ENCODE results near the gene AAK1.
"Not testable (repeated sequence)": the region's sequence is repeated elsewhere in the genome, so short reads cannot be mapped to it uniquely, and the experiment has no call there.

AAK1 gene

GRCh38 chr2:69608109-69608508, 35.4 kb downstream of the AAK1 start:
- H3K4me2 ChIP-seq, result peak overlapping the region in 7 of 11 experiments; percentile 10 to 53 (median 26); a peak in 9 of 22 replicates
- H4K20me1 ChIP-seq, result peaks cover 5 to 89% (median 14%) of the 10 kb centered on the region in 11 experiments; a peak in 17 of 22 replicates
- H3K27ac ChIP-seq, result no peak overlapping the region
- no peak for TF ChIP-seq Cebpa-rat (IDR thresholded peaks at IDR 0.05)
- peaks cover 17 to 48% (median 25%) of the 10 kb centered on the region in 10 experiments; a peak in 19 of 20 replicates for H3K4me1 ChIP-seq
- H3K27me3 ChIP-seq, result no peaks in the 10 kb centered on the region
- no peak overlapping the region for H3K4me3 ChIP-seq
- peaks cover 21 to 81% (median 65%) of the 10 kb centered on the region in 11 experiments for H3K36me3 ChIP-seq
- peaks cover 17 to 65% (median 57%) of the 10 kb centered on the region in 11 experiments for H3K9me3 ChIP-seq (replicated peaks in 1 of 11)
- H3K9ac ChIP-seq, result peak overlapping the region in 1 of 11 experiments; percentile 35; a peak in 1 of 22 replicates

DNA sequence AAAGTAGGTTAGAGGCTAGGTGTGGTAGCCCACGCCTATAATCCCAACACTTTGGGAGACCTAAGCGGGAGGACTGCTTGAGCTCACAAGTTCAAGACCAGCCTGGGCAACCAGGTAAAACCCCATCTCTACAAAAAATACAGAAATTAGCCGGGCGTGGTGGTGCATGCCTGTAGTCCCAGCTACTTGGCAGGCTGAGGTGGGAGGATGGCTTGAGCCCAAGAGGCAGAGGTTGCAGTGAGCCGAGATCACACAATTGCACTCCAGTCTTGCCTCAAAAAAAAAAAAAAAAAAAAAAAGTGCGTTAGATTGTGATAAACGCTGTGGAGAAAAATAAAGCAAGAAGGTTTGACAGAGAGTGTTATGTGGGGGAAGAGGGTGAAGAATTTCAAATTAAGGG, 36.8 kb downstream of the AAK1 start:
- Histone ChIP-seq H4K20me1 (peaks cover 5 to 88% (median 14%) of the 10 kb centered on the region in 11 experiments; a peak in 17 of 22 replicates), H3K36me3 (peaks cover 14 to 78% (median 57%) of the 10 kb centered on the region in 11 experiments), H3K9me3 (replicated peaks in 1 of 11) (peaks cover 17 to 58% (median 46%) of the 10 kb centered on the region in 11 experiments), H3K4me1 (peaks cover 19 to 48% (median 26%) of the 10 kb centered on the region in 10 experiments), H3K4me2 (0 out of 22 replicates have a peak overlapping the region, but pooled peaks of 1 of the 11 experiments have one; percentile 81)
- H3K9ac ChIP-seq, H3K4me3 ChIP-seq, H3K27ac ChIP-seq, H3K27me3 ChIP-seq: not testable (repeated sequence)

DNA sequence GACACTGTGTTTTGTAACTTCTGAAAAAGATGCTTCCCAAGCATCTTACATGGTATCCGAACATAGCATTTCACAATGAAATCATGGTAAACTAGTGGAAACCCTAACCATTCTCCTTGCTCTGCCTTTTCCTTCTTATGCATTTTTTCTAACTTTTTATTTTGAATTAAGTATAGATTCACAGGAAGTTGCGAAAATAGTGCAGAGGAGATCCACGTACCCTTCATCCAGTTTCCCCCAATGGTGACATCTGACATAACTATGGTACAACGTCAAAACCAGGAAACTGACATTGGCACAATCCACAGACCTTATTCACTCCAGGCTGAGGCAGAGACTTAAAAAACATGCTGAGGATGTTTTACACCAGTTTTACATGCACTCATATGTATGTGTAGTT, 38.3 kb downstream of the AAK1 start:
- Histone ChIP-seq H3K4me2 (peak overlapping the region in 6 of 11 experiments; percentile 9 to 81 (median 38); a peak in 11 of 22 replicates), H3K36me3 (peaks cover 18 to 78% (median 52%) of the 10 kb centered on the region in 11 experiments; a peak in 20 of 22 replicates), H3K4me3 (no peak overlapping the region), H3K27ac (peak overlapping the region in 1 of 11 experiments; percentile 47; a peak in 3 of 22 replicates), H3K9me3 (replicated peaks in 1 of 11) (peaks cover 8 to 43% (median 31%) of the 10 kb centered on the region in 11 experiments), H3K4me1 (peaks cover 25 to 52% (median 34%) of the 10 kb centered on the region in 10 experiments), H4K20me1 (peaks cover 5 to 91% (median 14%) of the 10 kb centered on the region in 11 experiments; a peak in 17 of 22 replicates), H3K9ac (no peak overlapping the region), H3K27me3 (no peaks in the 10 kb centered on the region)
- TF ChIP-seq Cebpa-rat (IDR thresholded peaks at IDR 0.05), result no peak

DNA sequence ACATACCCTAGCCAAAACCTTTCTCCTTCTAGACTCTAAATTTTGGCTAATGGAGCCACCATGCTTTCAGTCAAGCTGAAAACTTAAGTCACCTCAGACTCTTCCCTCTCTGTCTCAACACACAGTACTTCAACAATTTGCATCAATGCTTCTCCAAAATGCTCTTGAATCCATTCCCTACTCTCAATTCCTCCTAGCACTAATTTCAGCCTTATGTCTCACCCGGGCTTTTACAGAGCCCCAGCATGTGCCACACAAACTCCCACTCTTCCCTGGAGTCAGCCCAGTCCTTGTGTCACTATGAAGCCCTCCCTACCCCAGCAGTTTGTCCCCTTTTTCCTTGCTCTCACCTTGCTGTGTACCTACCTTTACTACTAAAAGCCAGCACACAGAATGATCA, 38.7 kb downstream of the AAK1 start:
- no peak overlapping the region for H3K9ac ChIP-seq
- H3K4me3 ChIP-seq, result no peak overlapping the region
- peak overlapping the region in 2 of 11 experiments; percentile 3 to 47; a peak in 2 of 22 replicates for H3K27ac ChIP-seq
- peaks cover 5 to 95% (median 14%) of the 10 kb centered on the region in 11 experiments; a peak in 17 of 22 replicates for H4K20me1 ChIP-seq
- TF ChIP-seq Cebpa-rat (IDR thresholded peaks at IDR 0.05), result no peak
- no peaks in the 10 kb centered on the region for H3K27me3 ChIP-seq
- peak overlapping the region in 6 of 11 experiments; percentile 9 to 81 (median 38); a peak in 11 of 22 replicates for H3K4me2 ChIP-seq
- H3K36me3 ChIP-seq, result peaks cover 22 to 79% (median 52%) of the 10 kb centered on the region in 11 experiments; a peak in 20 of 22 replicates
- H3K4me1 ChIP-seq, result peaks cover 25 to 52% (median 34%) of the 10 kb centered on the region in 10 experiments
- H3K9me3 ChIP-seq (replicated peaks in 1 of 11), result peaks cover 3 to 38% (median 27%) of the 10 kb centered on the region in 11 experiments; a peak in 20 of 22 replicates

DNA sequence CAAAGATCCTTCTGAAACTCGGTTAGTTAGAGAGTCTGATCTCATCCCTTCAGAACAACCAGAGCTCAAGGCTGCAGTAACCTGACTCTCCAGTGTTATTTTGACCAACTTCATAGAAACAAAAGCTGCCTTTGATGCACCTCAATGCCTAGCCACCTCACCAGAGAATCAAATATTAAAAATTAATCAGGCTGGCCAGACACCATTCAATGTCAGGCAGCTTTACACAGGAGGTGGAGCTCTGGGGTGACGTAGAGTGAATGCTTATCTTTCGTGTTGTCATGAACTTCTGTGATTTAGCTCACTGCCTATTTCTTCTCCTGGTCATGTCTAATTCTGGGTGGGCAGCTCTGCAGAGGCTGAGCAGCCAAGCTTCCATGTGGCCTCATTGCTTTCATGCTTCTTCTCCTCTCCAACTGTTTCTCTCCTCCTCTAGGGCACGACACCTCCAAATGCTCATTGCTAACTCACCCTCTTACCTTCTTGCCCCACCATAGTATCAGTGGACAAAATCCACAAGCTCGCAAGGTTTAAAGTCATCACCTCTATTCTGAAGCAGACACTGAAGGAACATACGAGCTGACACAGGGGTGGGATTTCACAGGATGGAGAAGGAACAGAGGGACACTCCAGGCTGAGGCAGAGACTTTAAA, 39.4 kb downstream of the AAK1 start:
- Histone ChIP-seq H3K4me3 (no peak overlapping the region), H4K20me1 (peaks cover 5 to 96% (median 14%) of the 10 kb centered on the region in 11 experiments; a peak in 17 of 22 replicates), H3K9ac (no peak overlapping the region), H3K9me3 (replicated peaks in 1 of 11) (peaks cover 0 to 32% (median 24%) of the 10 kb centered on the region in 11 experiments; a peak in 18 of 22 replicates), H3K4me2 (peak overlapping the region in 4 of 11 experiments; percentile 23 to 81 (median 56); a peak in 6 of 22 replicates), H3K4me1 (peaks cover 24 to 51% (median 33%) of the 10 kb centered on the region in 10 experiments), H3K27me3 (no peaks in the 10 kb centered on the region), H3K36me3 (peaks cover 27 to 79% (median 57%) of the 10 kb centered on the region in 11 experiments; a peak in 20 of 22 replicates), H3K27ac (no peak overlapping the region)
- TF ChIP-seq Cebpa-rat (IDR thresholded peaks at IDR 0.05), result no peak

DNA sequence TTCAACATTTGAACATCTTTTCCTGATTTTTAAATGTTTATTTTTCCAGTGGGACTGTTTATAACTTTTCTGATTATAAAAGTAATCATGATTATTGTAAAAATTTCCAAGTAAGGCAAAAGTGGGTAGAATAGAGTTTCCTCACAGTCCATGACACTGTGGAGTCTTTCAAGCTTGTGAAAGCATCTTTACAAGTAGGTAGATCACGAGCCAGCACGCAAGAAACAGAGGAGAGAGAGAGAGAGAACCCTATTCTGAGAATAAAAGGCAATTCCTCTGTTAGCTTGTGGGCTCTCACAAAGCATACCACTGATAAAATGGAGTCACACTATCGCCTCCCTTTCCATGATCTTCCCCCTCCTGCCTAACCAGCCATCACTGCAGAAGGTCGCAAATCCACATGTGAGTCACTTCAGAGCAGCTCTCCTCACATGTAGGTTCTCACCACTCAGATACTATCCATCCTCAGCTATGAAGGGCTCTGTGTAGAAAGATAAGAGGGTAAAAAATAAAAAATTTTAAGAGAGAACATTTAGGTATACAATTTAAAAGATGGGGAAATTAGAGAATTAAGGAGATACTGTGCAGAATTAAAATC, 40.3 kb downstream of the AAK1 start:
- H3K27me3 ChIP-seq, result no peaks in the 10 kb centered on the region
- no peak overlapping the region for H3K9ac ChIP-seq
- H3K27ac ChIP-seq, result no peak overlapping the region
- H3K4me2 ChIP-seq, result no peak overlapping the region
- no peak overlapping the region for H3K4me3 ChIP-seq
- peaks cover 0 to 29% (median 24%) of the 10 kb centered on the region in 11 experiments; a peak in 18 of 22 replicates for H3K9me3 ChIP-seq (replicated peaks in 1 of 11)
- peaks cover 27 to 86% (median 61%) of the 10 kb centered on the region in 11 experiments; a peak in 20 of 22 replicates for H3K36me3 ChIP-seq
- H4K20me1 ChIP-seq, result peaks cover 5 to 96% (median 14%) of the 10 kb centered on the region in 11 experiments; a peak in 17 of 22 replicates
- TF ChIP-seq Cebpa-rat (IDR thresholded peaks at IDR 0.05), result no peak
- H3K4me1 ChIP-seq, result peaks cover 17 to 45% (median 24%) of the 10 kb centered on the region in 10 experiments

GRCh38 chr2:69601179-69601612, 42.3 kb downstream of the AAK1 start:
- Histone ChIP-seq H3K4me1 (peaks cover 8 to 45% (median 22%) of the 10 kb centered on the region in 10 experiments), H4K20me1 (peaks cover 0 to 96% (median 14%) of the 10 kb centered on the region in 11 experiments; a peak in 16 of 22 replicates), H3K4me3 (no peak overlapping the region), H3K36me3 (peaks cover 31 to 87% (median 58%) of the 10 kb centered on the region in 11 experiments), H3K27ac (no peak overlapping the region), H3K27me3 (no peaks in the 10 kb centered on the region), H3K4me2 (peak overlapping the region in 6 of 11 experiments; percentile 7 to 49 (median 42); a peak in 10 of 22 replicates), H3K9me3 (replicated peaks in 1 of 11) (peaks cover 0 to 20% (median 17%) of the 10 kb centered on the region in 11 experiments; a peak in 17 of 22 replicates), H3K9ac (no peak overlapping the region)
- no peak for TF ChIP-seq Cebpa-rat (IDR thresholded peaks at IDR 0.05)

- peaks cover 0 to 96% (median 14%) of the 10 kb centered on the region in 11 experiments; a peak in 16 of 22 replicates for H4K20me1 ChIP-seq
- H3K4me2 ChIP-seq, result no peak overlapping the region
- no peak overlapping the region for H3K4me3 ChIP-seq
- H3K27ac ChIP-seq, result no peak overlapping the region
- no peak for TF ChIP-seq Cebpa-rat (IDR thresholded peaks at IDR 0.05)
- H3K36me3 ChIP-seq, result peaks cover 31 to 87% (median 58%) of the 10 kb centered on the region in 11 experiments; a peak in 21 of 22 replicates
- no peaks in the 10 kb centered on the region for H3K27me3 ChIP-seq
- H3K9ac ChIP-seq, result no peak overlapping the region
- H3K4me1 ChIP-seq, result peaks cover 8 to 37% (median 18%) of the 10 kb centered on the region in 10 experiments; a peak in 19 of 20 replicates
- H3K9me3 ChIP-seq (replicated peaks in 1 of 11), result peaks cover 0 to 20% (median 14%) of the 10 kb centered on the region in 11 experiments; a peak in 16 of 22 replicates
Observed at GRCh38 chr2:69600425-69600824, 43.1 kb downstream of the AAK1 start.
